H1 (cell line): ENCODE data around the gene TMEM222. TPM values are rescaled to one million over a fixed set of nuclear protein-coding genes. Genes with fewer than 3 reads are reported as not detected.

ENCODE experiments used
- CTCF ChIA-PET: fragments of 300-600 bp; sonication (Branson Sonifier 250); formaldehyde crosslinking; loops from one replicate; lab custom pipeline; 2021; ENCODE audit not compliant: partially characterized antibody; lab: Charles Lee
- POLR2A ChIA-PET: fragments of 300-600 bp; sonication (Branson Sonifier 250); formaldehyde crosslinking; loops from one replicate; lab custom pipeline; 2021; ENCODE audit warnings: inconsistent platforms; ENCODE audit not compliant: partially characterized antibody; lab: Charles Lee
- DNase-seq, 2 experiments: peaks; one replicate each; pipeline versions ENCODE4 v3.0.0 to v3.0.0-alpha.2; 2010 to 2022; ENCODE audit warnings: low spot score in 2 of 2, low read depth in 1 of 2, mixed read lengths in 1 of 2
- FAIRE-seq: peaks from 2 replicates; lab custom pipeline; 2011; peaks lifted over from hg19 to GRCh38; lab: Jason Lieb, UNC
- H2AFZ ChIP-seq: 2 replicates; pipeline ENCODE4 v1.8.1; 2012; ENCODE audit warnings: low read length, inconsistent platforms
- H2AK5ac ChIP-seq: 2 replicates; pipeline ENCODE4 v1.6.1; 2013; ENCODE audit warnings: low read depth, low read length
- H2BK120ac ChIP-seq: replicated peaks from 2 replicates; pipeline ENCODE3; 2013; ENCODE audit warnings: low read depth, low read length, inconsistent platforms
- H2BK12ac ChIP-seq: 2 replicates; pipeline ENCODE4 v1.6.1; 2013; ENCODE audit warnings: low read depth, low read length
- H2BK15ac ChIP-seq: 2 replicates; pipeline ENCODE4 v1.6.1; 2013; ENCODE audit warnings: low read length
- H2BK20ac ChIP-seq: 2 replicates; pipeline ENCODE4 v1.6.1; 2013; ENCODE audit warnings: low read length
- H2BK5ac ChIP-seq: 2 replicates; pipeline ENCODE4 v1.6.1; 2013; ENCODE audit warnings: low read depth, low read length
- H3K14ac ChIP-seq: 2 replicates; pipeline ENCODE4 v1.6.1; 2013; ENCODE audit warnings: inconsistent platforms; ENCODE audit not compliant: insufficient read length
- H3K18ac ChIP-seq: 2 replicates; pipeline ENCODE4 v1.6.1; 2013; ENCODE audit warnings: low read length; ENCODE audit errors: extremely low read depth
- H3K23ac ChIP-seq: 2 replicates; pipeline ENCODE4 v1.6.1; 2013; ENCODE audit warnings: inconsistent platforms; ENCODE audit not compliant: insufficient read length
- H3K23me2 ChIP-seq: 2 replicates; pipeline ENCODE4 v1.6.1; 2013; ENCODE audit warnings: low read depth, low read length
- H3K27ac ChIP-seq: 2 replicates; pipeline ENCODE4 v1.6.1; 2011; ENCODE audit warnings: low read depth, low read length, inconsistent platforms
- H3K27me3 ChIP-seq, 4 experiments: replicated peaks in 1 of 4; 1 replicate in 1 of 4; 2 replicates in 3 of 4; pipeline versions ENCODE4 v1.6.1 to v1.8.1; 2011 to 2013; ENCODE audit warnings: low read length in 3 of 4, mild to moderate bottlenecking in 3 of 4, inconsistent platforms in 2 of 4, mixed read lengths in 2 of 4, moderate library complexity in 1 of 4; ENCODE audit not compliant: control insufficient read depth in 3 of 4, insufficient read depth in 3 of 4; ENCODE audit errors: extremely low read depth in 1 of 4
- H3K36me3 ChIP-seq, 4 experiments: 2 replicates each; pipeline versions ENCODE4 v1.6.1 to v1.8.1; 2011 to 2013; ENCODE audit warnings: mild to moderate bottlenecking in 4 of 4, low read length in 3 of 4, moderate library complexity in 2 of 4, control low read depth in 1 of 4, inconsistent platforms in 1 of 4; ENCODE audit not compliant: insufficient read depth in 4 of 4, control insufficient read depth in 2 of 4
- H3K4ac ChIP-seq: replicated peaks from 2 replicates; pipeline ENCODE3; 2013; ENCODE audit warnings: low read length, low read depth, mixed read lengths, inconsistent platforms; ENCODE audit not compliant: insufficient read length
- H3K4me1 ChIP-seq, 4 experiments: replicated peaks in 1 of 4; 1 replicate in 1 of 4; 2 replicates in 3 of 4; pipeline versions ENCODE4 v1.6.1 to v1.8.1; 2011 to 2013; ENCODE audit warnings: low read length in 3 of 4, inconsistent platforms in 2 of 4, mixed read lengths in 1 of 4; ENCODE audit not compliant: insufficient read depth in 4 of 4, control insufficient read depth in 3 of 4
- H3K4me2 ChIP-seq, 2 experiments: 2 replicates each; pipeline versions ENCODE4 v1.6.1 to v1.8.1; 2011 to 2013; ENCODE audit warnings: low read depth in 2 of 2, low read length in 2 of 2, control low read depth in 1 of 2, inconsistent platforms in 1 of 2, mild to moderate bottlenecking in 1 of 2; ENCODE audit not compliant: insufficient read depth in 1 of 2
- H3K4me3 ChIP-seq, 4 experiments: fragments of 200-600, 300-600 bp in 1 of 4; sonication (generic), shearing (Covaris generic), sonication (Bioruptor Twin) in 1 of 4; 2 replicates each; pipeline versions ENCODE4 v1.5.1 to v1.8.1; 2011 to 2016; ENCODE audit warnings: low read length in 4 of 4, low read depth in 3 of 4, control low read depth in 2 of 4, inconsistent platforms in 2 of 4, mild to moderate bottlenecking in 2 of 4, mixed read lengths in 1 of 4, moderate library complexity in 1 of 4; ENCODE audit not compliant: insufficient read depth in 2 of 4; ENCODE audit errors: extremely low read depth in 1 of 4
- H3K56ac ChIP-seq: replicated peaks from 2 replicates; pipeline ENCODE3; 2013; ENCODE audit warnings: low read depth, mild to moderate bottlenecking, mixed read lengths, low read length, inconsistent platforms; ENCODE audit not compliant: insufficient read length
- H3K79me1 ChIP-seq: 2 replicates; pipeline ENCODE4 v1.6.1; 2013; ENCODE audit warnings: low read depth, low read length, control low read depth
- H3K79me2 ChIP-seq, 2 experiments: 2 replicates each; pipeline versions ENCODE4 v1.6.1 to v1.8.1; 2012 to 2013; ENCODE audit warnings: low read length in 2 of 2, mild to moderate bottlenecking in 2 of 2, inconsistent platforms in 1 of 2; ENCODE audit not compliant: insufficient read depth in 2 of 2, control insufficient read depth in 1 of 2
- H3K9ac ChIP-seq, 4 experiments: replicated peaks in 1 of 4; 1 replicate in 1 of 4; 2 replicates in 3 of 4; pipeline versions ENCODE4 v1.6.1 to v1.8.1; 2011 to 2013; ENCODE audit warnings: low read depth in 3 of 4, low read length in 3 of 4, control low read depth in 2 of 4, mild to moderate bottlenecking in 2 of 4, moderate library complexity in 2 of 4, inconsistent platforms in 1 of 4; ENCODE audit errors: extremely low read depth in 1 of 4
- H3K9me3 ChIP-seq, 2 experiments: 2 replicates each; pipeline versions ENCODE4 v1.6.1 to v1.8.1; 2012 to 2013; ENCODE audit warnings: mild to moderate bottlenecking in 2 of 2, moderate library complexity in 2 of 2, control low read depth in 1 of 2, inconsistent platforms in 1 of 2, low read depth in 1 of 2, low read length in 1 of 2, mixed read lengths in 1 of 2; ENCODE audit not compliant: insufficient read depth in 2 of 2
- H4K20me1 ChIP-seq, 2 experiments: replicated peaks in 1 of 2; 2 replicates each; pipeline versions ENCODE3 to v1.8.1; 2011 to 2013; ENCODE audit warnings: inconsistent platforms in 2 of 2, low read length in 2 of 2, mild to moderate bottlenecking in 1 of 2; ENCODE audit not compliant: insufficient read depth in 2 of 2, control insufficient read depth in 1 of 2
- H4K5ac ChIP-seq: 2 replicates; pipeline ENCODE4 v1.6.1; 2013; ENCODE audit warnings: low read length, low read depth, mixed read lengths, inconsistent platforms; ENCODE audit not compliant: insufficient read length
- H4K8ac ChIP-seq: 2 replicates; pipeline ENCODE4 v1.8.0; 2013; ENCODE audit warnings: mild to moderate bottlenecking, moderate library complexity, low read length, inconsistent platforms; ENCODE audit not compliant: insufficient read depth; ENCODE audit errors: extremely low read depth
- H4K91ac ChIP-seq: replicated peaks from 2 replicates; pipeline ENCODE3; 2013; ENCODE audit warnings: low read length, mixed read lengths, inconsistent platforms; ENCODE audit not compliant: insufficient read length
- ASH2L ChIP-seq: fragments of 200-600, 300-600 bp; sonication (generic); IDR thresholded peaks from one replicate; pipeline ENCODE4 v1.7.1; 2017; ENCODE audit warnings: low read length
- BACH1 ChIP-seq: IDR thresholded peaks from 2 replicates; pipeline ENCODE4 v1.6.1; 2012; ENCODE audit warnings: low read length, improper control_type of control experiment
- CHD1 ChIP-seq: IDR thresholded peaks from 2 replicates; pipeline ENCODE4 v1.6.1; 2012; ENCODE audit warnings: low read depth, low read length, improper control_type of control experiment
- CREB1 ChIP-seq: IDR thresholded peaks from 2 replicates; pipeline ENCODE4 v1.6.1; 2012; ENCODE audit warnings: inconsistent platforms
- HDAC2 ChIP-seq, 2 experiments: fragments of 300-600 bp in 1 of 2; sonication (generic) in 1 of 2; IDR thresholded peaks; 2 replicates each; pipeline ENCODE4 v1.6.1; 2011 to 2012; ENCODE audit warnings: low read depth in 2 of 2, low read length in 2 of 2, mild to moderate bottlenecking in 2 of 2, moderate library complexity in 2 of 2, borderline replicate concordance in 1 of 2, inconsistent platforms in 1 of 2
- MAX ChIP-seq: IDR thresholded peaks from 2 replicates; pipeline ENCODE4 v1.6.1; 2012; ENCODE audit warnings: inconsistent platforms
- POLR2AphosphoS5 ChIP-seq: IDR thresholded peaks from 2 replicates; pipeline ENCODE4 v1.6.1; 2011; ENCODE audit warnings: low read depth, low read length
- SAP30 ChIP-seq: fragments of 300-600 bp; sonication (generic); IDR thresholded peaks from 2 replicates; pipeline ENCODE4 v1.7.1; 2012; ENCODE audit warnings: low read length, moderate library complexity, mild to moderate bottlenecking, inconsistent platforms; ENCODE audit not compliant: insufficient read depth, insufficient replicate concordance
- SIN3A ChIP-seq, 2 experiments: IDR thresholded peaks in 1 of 2; conservative IDR thresholded peaks in 1 of 2; 2 replicates each; pipeline ENCODE4 v1.6.1; 2011 to 2012; ENCODE audit warnings: low read length in 2 of 2, improper control_type of control experiment in 1 of 2, low read depth in 1 of 2, mild to moderate bottlenecking in 1 of 2
- SIRT6 ChIP-seq: IDR thresholded peaks from one replicate; pipeline ENCODE4 v1.7.1; 2012; ENCODE audit warnings: low read length, inconsistent platforms
- SP1 ChIP-seq: IDR thresholded peaks from 2 replicates; pipeline ENCODE4 v1.6.1; 2011; ENCODE audit warnings: low read depth, low read length
- SUZ12 ChIP-seq: fragments of 200-600 bp; sonication (generic); IDR thresholded peaks from 2 replicates; pipeline ENCODE4 v1.6.1; 2012; ENCODE audit warnings: mild to moderate bottlenecking, inconsistent platforms, low read length, moderate library complexity, mixed read lengths
- TBP ChIP-seq: IDR thresholded peaks from 2 replicates; pipeline ENCODE4 v1.6.1; 2011; ENCODE audit warnings: low read depth, low read length, improper control_type of control experiment
- TEAD4 ChIP-seq: IDR thresholded peaks from 2 replicates; pipeline ENCODE4 v1.6.1; 2012; ENCODE audit warnings: low read depth, low read length, inconsistent platforms, mixed read lengths
- ZNF274 ChIP-seq: IDR thresholded peaks from 2 replicates; pipeline ENCODE4 v1.7.0; 2012; ENCODE audit warnings: low read length, borderline replicate concordance; ENCODE audit errors: extremely low read depth
- WGBS, 2 experiments: shearing (Covaris generic) in 1 of 2; methylation state at CpG; one replicate each; pipeline versions ENCODE4 v1.1.6 to v1.1.7; 2013 to 2015; ENCODE audit warnings: low lambda C conversion rate in 2 of 2, mixed read lengths in 2 of 2, inconsistent platforms in 1 of 2, low coverage in 1 of 2, missing lambda C conversion rate in 1 of 2; ENCODE audit not compliant: insufficient replicate concordance in 2 of 2, insufficient coverage in 1 of 2, insufficient read length in 1 of 2; ENCODE audit errors: extremely low coverage in 1 of 2, missing lambda C conversion rate in 1 of 2; 5-methylcytosine and 5-hydroxymethylcytosine counted together
- polyA plus RNA-seq, 7 experiments: library from polyadenylated mRNA; depleted of rRNA in 3 of 7; stranded (reverse) in 5 of 7; unstranded in 2 of 7; fragments of >200 nt in 5 of 7; fragments of 200-250 nt in 2 of 7; gene quantifications; 1 replicate in 5 of 7; 2 replicates in 1 of 7; 4 replicates in 1 of 7; pipeline versions ENCODE4 v1.2.1 to v1.2.3, GENCODE V29; 2011 to 2013; ENCODE audit warnings: missing spikeins in 2 of 7, mixed read lengths in 2 of 7
- total RNA-seq: library from RNA; stranded (reverse); fragmentation: NEBNext Ultra II Directional; extraction: Animal tissue kit (Norgen Biotek cat#: 25700); gene quantifications from 2 replicates; pipeline ENCODE4 v1.2.1, GENCODE V29; 2021

TMEM222 gene
- total and polyA plus RNA-seq, 2 of the 8 experiments (the other 6 are each of a cell fraction or from before 2014, with no cell fraction given), result 27.0 to 51.8 TPM

- no peaks in the 10 kb centered on the region for H3K4me1 ChIP-seq
- no peak overlapping the region for H2AFZ ChIP-seq
- TF ChIP-seq CREB1 (no peak), SUZ12 (no peak), ZNF274 (no peak), HDAC2 (IDR thresholded peaks at IDR 0.05; ENCODE audit: borderline replicate concordance in 1 of 2, low read depth in 2 of 2, low read length in 2 of 2) (no peak), ASH2L (no peak), TEAD4 (no peak), TBP (no peak), SIN3A (conservative IDR thresholded peaks at IDR 0.05 in 1 of 2, IDR thresholded peaks at IDR 0.05 in 1 of 2; ENCODE audit: low read depth in 1 of 2, low read length in 2 of 2) (no peak), SAP30 (no peak), MAX (no peak), BACH1 (no peak), SIRT6 (no peak), POLR2AphosphoS5 (no peak), SP1 (no peak), CHD1 (no peak)
- H3K18ac ChIP-seq, result no peak overlapping the region
- H2BK12ac ChIP-seq, result no peak overlapping the region
- no peak overlapping the region for H3K56ac ChIP-seq
- H3K23ac ChIP-seq, result no peak overlapping the region
- CTCF ChIA-PET, result interaction anchor here (0.7 to 17.0 kb wide), 8 partner anchors 14 to 65 kb away, joined by 3 to 321 read pairs (median 27); no protein-coding TSS in a partner anchor
- POLR2A ChIA-PET, result interaction anchor here (2.4 kb wide), 1 partner anchor 11 kb away, joined by 14 read pairs; the partner anchor contains the start of gene SYTL1
- H3K9ac ChIP-seq, result no peak overlapping the region
- H3K23me2 ChIP-seq, result no peaks in the 10 kb centered on the region
- no peak overlapping the region for H2AK5ac ChIP-seq
- no peak overlapping the region for H3K14ac ChIP-seq
- H3K27ac ChIP-seq, result no peak overlapping the region
- no peak overlapping the region for H2BK15ac ChIP-seq
- no peak overlapping the region for H4K5ac ChIP-seq
- no peak overlapping the region for H4K8ac ChIP-seq
- H4K91ac ChIP-seq, result no peak overlapping the region
- no peak overlapping the region for H3K4me3 ChIP-seq
- whole genome bisulfite sequencing, 2 experiments, result 89% methylated on average over 7 of the region's 8 CpGs; no CpG with 5 or more reads in 1 of the 2 experiments
- H3K36me3 ChIP-seq, result peaks cover 4 to 18% (median 13%) of the 10 kb centered on the region in 4 experiments; a peak in 7 of 8 replicates
- H2BK120ac ChIP-seq, result no peak overlapping the region
- no peaks in the 10 kb centered on the region for H3K27me3 ChIP-seq
- no peak overlapping the region for H2BK5ac ChIP-seq
- peaks cover 3% of the 10 kb centered on the region; the same call in 1 of the 2 replicates for H3K79me1 ChIP-seq
- peaks cover 0 to 30% of the 10 kb centered on the region in 2 experiments; a peak in 3 of 4 replicates for H3K79me2 ChIP-seq
- H4K20me1 ChIP-seq, result peaks cover 8 to 20% of the 10 kb centered on the region in 2 experiments
- no peak for FAIRE-seq
- no peaks in the 10 kb centered on the region for H3K9me3 ChIP-seq
- no peak overlapping the region for H3K4me2 ChIP-seq
- no peak overlapping the region for H2BK20ac ChIP-seq
- no peak overlapping the region for H3K4ac ChIP-seq
- no peak for DNase-seq
These were observed 8.8 kb downstream of the TMEM222 start for GRCh38 chr1:27330786-27331185.
